Measurements from ENCODE around the gene DPM3.

- TF ChIP-seq NFYB (CRISPR knock-in tag; IDR thresholded peaks at IDR 0.05): no peak
- no peak for TF ChIP-seq POLR2AphosphoS5 (IDR thresholded peaks at IDR 0.05; ENCODE audit: low read depth, low read length)
- no peak for TF ChIP-seq NFE2 (CRISPR knock-in tag; IDR thresholded peaks at IDR 0.05)
- TF ChIP-seq MXI1 (IDR thresholded peaks at IDR 0.05; ENCODE audit: borderline replicate concordance, low read depth, low read length): no peak
- TF ChIP-seq NFATC3 (CRISPR knock-in tag; IDR thresholded peaks at IDR 0.05): no peak
- TF ChIP-seq ATF6 (CRISPR knock-in tag; conservative IDR thresholded peaks at IDR 0.05): no peak
- no peak for TF ChIP-seq CTCF (CRISPR knock-in tag; IDR thresholded peaks at IDR 0.05)
- no peak for TF ChIP-seq CREB1 (IDR thresholded peaks at IDR 0.05)
- no peak for TF ChIP-seq CREB1 (CRISPR knock-in tag; IDR thresholded peaks at IDR 0.05)
- no peak for TF ChIP-seq EZH2 (conservative IDR thresholded peaks at IDR 0.05; ENCODE audit: low read depth, low read length)
- TF ChIP-seq ZSCAN21 (CRISPR knock-in tag; IDR thresholded peaks at IDR 0.05; ENCODE audit: borderline replicate concordance): no peak
- no peak for TF ChIP-seq ZNF331 (CRISPR knock-in tag; IDR thresholded peaks at IDR 0.05)
- TF ChIP-seq PHF20 (CRISPR knock-in tag; IDR thresholded peaks at IDR 0.05): no peak
- no peak for TF ChIP-seq TCF7 (IDR thresholded peaks at IDR 0.05; ENCODE audit: low read depth)
Measured at GRCh38 chr1:155117610-155118009, 22.7 kb downstream of the DPM3 start.
